HG02798 (cell line): ENCODE results near the gene HSP90AB1.

Experiments
- ATAC-seq: cut with Tn5 transposase; IDR thresholded peaks from one replicate; pipeline ENCODE4 v1.9.1; 2021; ENCODE audit warnings: mild to moderate bottlenecking; ENCODE audit not compliant: unreplicated experiment, poor library complexity

The HSP90AB1 gene

DNA sequence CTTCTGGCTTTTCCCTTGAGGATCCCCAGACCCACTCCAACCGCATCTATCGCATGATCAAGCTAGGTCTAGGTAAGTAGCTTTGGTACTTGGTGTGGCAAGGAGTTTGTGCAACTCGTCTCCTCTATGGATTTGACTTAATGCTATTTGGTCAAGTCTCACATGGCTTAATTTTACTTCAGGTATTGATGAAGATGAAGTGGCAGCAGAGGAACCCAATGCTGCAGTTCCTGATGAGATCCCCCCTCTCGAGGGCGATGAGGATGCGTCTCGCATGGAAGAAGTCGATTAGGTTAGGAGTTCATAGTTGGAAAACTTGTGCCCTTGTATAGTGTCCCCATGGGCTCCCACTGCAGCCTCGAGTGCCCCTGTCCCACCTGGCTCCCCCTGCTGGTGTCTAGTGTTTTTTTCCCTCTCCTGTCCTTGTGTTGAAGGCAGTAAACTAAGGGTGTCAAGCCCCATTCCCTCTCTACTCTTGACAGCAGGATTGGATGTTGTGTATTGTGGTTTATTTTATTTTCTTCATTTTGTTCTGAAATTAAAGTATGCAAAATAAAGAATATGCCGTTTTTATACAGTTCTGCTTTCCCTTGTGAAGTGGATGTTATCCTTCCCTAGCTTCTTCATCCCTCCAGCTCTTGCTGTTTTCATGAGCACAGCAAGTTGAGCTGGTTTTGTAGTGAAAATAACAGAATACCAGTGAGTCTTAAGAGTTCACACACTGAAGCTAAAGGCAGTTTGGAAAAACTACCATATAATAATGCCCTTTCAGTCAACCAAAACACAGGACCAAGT, 6.6 kb downstream of the HSP90AB1 start:
- ATAC-seq: no peak

DNA sequence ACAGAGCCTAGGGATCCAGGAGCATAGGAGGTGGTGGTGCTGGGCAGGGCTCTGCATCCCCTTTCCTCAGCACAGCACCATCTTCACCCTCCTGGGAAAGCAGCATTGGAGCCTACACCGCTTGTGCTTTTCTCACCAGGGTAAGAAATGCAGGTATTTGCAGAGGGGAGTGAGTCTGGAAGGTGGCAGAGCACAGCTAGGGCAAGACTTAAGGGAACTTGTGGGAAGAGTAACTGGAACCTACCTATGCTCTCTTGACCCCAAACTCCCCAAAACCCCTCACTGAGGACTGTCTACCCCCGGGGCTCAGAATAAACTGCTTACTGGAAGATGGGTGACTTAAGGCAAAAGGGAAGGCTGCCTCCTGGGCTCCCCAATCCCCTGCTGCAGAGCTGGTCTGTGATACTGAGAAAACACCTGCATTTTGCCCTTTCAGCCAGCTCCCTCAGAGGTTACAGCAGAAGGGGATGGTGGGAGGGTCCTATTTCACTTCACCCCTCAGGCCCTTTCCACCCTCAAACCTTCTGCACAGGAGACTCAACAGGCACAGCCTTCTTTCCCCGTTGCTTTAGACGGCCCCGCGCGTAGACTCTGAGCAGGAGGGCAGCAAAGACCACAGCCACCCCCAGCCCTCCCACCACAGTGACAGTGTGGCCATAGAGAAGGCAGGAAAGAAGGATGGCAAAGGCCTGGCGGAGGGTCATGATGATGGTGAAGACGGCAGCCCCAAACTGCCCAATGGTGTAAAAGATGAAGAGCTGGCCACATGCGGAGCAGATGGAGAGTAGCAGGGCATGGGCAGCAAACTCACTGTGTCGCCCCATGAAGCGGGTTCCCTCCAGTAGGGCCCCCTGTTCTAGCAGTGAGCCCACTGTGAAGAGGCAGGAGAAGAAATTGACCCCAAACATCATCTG, 7.5 kb downstream of the HSP90AB1 start:
- no peak for ATAC-seq

DNA sequence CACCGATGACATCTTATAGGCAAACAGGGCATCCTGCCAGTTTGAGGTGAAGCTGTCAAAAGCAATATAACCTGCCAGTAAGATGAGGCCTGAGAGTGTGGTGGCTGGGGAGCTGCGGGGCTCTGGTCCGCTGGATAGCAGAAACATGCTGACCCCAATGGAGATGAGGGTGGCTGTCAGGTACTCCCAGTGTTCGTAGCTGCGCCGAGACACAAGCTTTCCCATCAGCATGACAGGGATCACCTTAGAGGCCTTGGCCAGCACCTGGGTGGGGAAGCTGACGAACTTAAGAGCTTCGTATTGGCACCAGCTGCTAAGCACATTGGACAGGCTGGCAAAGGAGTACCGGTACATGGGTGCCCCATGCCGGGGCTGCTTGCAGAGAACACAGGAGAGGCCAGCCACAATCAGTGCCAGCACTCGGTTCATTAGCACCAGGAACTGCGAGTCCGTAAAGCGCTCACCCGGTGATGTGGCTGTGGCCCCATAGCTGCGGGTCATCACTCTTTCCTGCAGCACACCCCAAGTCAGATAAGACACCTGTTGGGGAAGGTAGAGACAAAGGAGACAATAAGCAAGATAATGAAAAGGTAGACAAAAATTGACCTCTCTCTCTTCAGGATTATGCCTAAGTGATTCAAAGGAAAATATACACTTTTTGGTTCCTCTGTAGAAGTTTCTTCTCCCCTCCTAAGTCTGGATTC, 8.4 kb downstream of the HSP90AB1 start:
- no peak for ATAC-seq

DNA sequence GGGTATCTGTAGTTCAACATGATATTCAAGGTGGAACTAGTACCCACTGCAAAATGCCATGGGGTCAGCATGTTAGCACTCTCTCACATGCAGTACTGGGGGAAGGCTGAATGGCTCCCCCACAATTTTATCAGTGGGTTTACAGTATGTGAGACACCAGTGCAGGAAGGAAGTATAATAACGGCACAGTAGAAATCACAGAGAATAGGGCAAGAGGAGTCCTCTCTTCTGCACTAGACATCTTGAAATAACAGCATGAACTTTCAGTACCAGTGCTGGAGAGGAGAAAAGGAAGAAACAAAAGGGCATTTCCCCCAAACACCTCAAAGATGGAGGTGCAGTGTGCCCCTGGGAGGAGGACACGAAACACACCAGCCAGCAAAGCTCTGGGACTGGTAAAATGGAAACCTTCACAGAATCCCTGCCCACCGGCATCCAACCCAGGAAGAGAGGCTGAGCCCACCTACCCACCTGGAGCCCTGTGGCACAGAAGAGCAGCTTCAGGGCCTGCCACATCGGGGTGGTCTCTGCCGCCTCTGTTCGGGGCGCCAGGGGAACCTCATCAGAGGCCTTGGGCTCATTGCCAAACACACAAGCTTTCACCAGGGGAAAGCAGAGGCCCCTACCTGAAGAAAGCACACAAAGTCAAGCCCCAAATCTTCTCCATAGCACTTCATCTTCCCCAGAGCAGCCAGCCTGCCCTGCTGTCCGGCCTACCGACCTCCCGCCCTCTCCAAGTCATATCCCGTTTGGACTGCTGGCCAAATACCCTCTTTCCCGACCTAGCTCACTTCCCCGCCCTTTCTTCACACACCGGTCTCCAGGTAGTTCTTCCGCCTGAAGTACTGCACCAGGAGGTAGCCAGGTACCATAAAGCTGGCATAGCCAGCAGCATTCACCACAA, 9.2 kb downstream of the HSP90AB1 start:
- ATAC-seq: no peak

DNA sequence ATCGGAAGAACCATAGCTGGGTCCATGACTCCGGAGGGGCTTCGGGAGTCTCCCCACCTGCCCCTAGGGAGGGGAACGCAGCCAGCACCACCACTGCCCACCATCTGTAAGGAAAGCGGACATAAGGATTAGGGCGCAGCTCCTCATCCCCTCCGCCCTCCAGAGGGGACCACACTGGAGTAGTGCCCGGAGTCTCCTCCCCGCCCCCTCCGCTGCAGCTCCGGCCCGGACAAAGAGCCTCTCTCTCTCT, 9.8 kb downstream of the HSP90AB1 start:
- no peak for ATAC-seq

DNA sequence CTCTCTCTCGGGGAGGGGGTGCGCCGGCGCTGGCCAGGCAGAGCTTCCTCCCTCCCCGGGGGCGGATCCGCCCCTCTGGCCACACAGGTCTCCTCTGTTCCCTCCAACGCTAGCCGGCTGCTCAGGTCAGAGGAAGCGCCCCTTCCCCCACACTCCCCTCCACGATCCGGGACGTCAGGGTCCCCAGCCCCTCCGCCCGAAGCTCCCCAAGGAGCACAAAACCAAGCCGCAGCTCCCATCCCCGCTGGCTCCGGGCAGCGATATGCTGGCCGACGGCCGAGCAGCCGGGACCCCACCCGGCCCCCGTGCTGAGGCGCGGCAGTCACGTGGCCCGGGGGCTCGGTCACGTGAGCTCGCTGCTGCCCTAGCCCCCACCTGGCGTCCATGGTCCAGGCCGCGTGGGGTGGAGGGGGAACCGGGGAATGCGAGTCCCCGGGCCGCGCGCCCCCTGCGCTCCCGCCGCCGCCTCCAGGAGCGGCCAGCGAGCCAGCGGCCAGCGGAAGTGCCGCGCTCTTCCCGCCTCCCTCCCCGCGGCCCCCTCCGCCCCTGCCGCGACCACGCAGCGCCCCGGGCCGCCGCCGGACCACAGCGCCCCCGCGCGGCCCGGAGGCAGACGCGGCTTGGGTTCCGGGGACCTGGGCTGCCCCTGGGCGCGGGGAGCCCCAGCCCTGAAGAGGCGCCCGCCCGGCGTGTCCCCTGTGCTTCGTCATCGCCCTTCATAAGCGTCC, 10.3 kb downstream of the HSP90AB1 start, which contains the start of gene SLC35B2:
Gene SLC35B2, minus strand, starts transcription at position 504 of the 728 bp plus-strand sequence. Its CDS starts 118 bp downstream, at position 386.
- peak; percentile 59 for ATAC-seq

DNA sequence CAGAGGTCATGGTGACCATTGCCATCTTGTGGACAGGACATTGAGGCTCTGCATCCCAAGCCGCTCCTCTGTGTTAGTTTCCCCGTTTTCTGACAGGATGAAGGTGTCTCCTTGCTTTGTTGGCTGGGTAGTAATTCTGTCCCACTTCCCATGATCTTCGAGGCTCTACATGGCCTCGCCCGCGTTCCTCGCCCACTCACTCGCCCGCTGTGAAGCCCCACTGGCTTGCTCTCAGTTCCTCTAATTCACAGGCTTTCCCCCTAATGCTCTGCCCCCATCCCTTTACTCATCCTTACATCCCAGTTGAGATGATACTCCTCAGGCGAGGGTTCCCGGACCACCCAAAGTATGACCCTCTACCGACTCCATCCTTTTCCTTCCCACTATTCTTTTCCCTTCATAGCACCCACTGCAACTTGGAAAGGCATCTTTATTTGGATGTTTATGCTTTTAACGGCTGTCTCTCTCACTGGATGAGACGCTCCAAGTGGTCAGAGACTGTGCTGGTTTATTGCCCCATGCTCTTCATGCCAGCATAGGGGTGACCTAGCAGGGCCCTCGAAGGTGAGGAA, 10.9 kb downstream of the HSP90AB1 start:
- ATAC-seq: peak; percentile 9

DNA sequence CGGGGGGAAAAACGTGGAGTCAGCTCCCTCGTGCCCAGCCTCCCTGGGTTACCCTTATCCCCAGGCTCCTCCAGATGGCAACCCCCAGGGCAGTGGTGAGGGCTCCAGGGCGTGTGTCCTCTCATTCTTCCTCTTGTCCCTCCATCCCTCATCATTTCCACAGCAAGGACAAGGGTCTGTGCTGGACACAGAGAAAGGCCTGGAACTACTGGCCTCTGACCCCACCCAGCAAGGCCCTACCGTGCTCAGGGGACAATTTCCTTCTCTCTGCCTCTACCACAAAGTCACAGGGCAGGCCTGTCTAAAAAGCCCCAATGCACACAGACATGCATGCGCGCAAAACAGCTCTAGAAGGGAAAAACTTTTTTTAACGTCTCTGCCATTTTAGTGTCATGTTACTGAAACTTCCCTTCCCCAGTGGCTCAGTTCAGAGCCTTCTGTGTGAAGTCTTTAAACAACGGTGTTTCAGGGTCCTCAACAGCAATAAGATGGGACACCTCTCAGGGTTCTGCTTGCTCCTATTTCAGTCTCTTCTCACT, 11.5 kb downstream of the HSP90AB1 start:
- ATAC-seq: no peak

DNA sequence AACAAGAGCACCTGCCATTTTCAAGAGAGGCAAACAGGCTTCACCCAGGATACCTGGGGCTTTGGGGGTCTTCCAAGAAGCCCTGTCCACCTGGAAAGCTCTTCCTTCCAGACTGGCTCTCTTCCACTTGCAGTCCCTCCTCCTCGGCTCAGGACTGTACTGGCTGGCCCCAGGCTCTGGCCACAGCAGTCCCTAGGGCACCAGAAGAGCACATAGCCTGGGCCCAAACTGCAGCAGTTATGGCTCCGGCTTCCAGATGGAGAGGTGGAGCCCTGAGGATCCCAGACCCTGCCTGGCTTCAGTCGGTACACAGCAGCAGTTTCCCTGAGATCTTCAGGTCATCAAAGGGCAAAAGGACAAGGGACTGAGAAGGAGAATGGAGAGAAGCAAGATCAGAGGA, 12.0 kb downstream of the HSP90AB1 start:
- ATAC-seq: no peak

DNA sequence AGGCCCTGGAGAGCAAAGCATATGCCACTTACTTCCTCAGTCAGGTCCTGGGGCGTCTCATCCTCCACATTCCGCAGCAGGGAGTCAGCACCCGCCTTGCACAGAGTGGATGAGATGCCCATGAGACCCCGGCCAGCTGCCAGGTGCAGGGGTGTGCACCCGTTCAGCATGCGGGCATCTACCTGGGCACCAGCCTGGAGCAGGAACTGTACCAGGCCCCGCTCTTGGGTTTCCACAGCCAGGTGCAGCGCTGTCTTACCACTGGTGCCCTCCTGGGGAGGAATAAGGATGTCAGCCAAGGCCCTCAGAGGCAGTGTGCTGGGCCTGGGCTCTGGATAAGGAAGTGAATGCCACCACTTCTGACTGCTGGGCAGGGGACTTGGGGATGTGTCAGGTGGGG, 13.1 kb downstream of the HSP90AB1 start:
- ATAC-seq: no peak

DNA sequence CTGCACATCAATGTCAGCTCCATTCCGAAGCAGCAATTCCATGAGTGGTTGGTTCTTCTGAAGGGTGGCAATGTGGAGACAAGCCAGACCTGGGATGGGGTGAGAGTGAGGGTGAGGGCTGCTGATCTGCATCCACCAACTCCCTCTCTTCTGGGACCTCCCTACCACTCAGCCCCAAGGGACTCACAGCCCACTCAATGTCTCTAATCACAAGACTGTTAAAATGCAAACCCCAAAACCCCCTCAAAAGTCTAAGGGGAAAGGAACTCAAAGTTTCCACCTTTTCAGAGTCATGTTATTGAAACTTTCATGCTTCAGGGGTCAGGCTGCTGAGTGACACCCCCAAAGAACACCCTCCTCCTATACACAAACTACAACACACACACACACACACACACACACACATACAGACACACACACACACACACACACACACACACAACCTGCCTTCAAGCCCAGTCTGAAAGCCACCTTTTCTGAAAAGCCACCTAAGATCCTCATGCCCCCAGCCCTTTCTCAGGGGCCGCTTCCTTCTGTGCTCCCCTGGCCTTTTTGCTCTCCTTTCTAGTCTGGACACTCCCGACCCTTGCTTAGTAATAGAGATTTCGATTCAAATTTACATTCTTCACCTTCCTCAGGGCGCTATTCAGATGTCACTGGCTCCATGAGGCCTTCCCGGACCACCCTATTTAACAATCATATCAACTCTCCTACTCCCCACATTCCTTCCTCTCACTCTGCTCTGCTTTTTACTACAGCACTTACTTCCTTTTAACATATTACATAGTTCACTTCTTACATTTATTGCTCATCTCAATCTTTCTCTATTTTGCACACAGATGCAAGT, 13.8 kb downstream of the HSP90AB1 start:
- no peak for ATAC-seq

DNA sequence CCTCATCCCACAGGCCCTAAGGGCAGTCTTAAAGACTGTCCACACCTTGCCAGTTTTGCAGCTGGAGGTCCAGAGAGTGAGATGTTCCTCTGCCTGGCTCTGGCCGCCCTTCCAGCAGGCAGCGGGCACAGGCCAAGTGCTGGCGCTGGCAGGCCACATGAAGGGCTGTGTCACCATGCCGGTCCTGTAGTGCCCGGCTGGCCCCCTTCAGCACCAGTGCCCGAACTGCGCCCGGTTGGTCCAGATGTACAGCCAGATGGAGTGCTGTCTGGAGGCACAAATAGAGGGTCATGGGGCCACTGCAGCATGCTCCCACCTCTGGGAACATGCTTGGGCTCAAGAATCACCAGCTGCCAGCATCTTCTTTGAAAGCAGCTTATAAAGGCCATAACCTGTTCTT, 14.7 kb downstream of the HSP90AB1 start:
- no peak for ATAC-seq

DNA sequence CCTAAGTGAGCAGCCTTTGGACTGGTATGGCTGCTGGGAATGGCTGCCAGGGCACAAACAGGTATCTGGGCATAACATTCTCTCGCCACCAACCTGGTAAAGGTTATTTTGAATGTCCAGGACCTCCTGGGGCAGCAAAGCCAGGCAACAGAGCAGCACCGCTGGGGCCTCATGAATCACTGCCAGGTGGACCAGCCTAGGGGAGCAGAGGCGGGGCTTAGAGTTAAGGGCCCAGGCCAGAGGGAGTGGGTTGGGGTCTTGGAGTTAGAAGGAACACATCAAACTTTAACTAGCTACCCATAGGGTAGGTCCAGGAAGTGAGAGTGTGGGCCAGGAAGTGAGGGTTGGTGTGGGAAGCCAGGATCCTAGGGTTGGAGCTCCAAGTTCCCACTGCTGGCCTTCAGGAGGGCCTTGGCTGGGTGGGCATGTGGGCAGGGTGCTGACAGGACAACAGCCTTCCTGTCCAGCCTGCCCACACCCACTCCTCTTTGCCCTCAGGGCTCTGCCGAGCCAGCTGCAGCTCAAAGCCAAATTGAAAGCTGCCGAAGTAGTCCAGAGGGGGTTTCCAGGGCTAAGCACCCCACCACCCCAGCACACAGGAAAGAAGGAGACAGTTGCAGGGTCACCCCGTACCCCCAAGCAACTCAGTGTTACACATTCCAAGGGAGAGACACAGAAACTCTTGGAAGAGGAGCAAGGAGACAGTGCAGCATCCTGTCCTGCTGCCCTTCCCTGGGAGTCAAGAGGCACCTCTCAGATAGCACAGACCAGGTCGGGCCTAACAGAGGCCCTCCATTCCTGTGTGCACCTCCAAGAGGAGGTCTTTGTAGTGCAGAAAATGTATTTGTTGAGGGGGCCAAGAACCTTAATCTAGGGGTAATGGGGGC, 15.8 kb downstream of the HSP90AB1 start:
- ATAC-seq: no peak

DNA sequence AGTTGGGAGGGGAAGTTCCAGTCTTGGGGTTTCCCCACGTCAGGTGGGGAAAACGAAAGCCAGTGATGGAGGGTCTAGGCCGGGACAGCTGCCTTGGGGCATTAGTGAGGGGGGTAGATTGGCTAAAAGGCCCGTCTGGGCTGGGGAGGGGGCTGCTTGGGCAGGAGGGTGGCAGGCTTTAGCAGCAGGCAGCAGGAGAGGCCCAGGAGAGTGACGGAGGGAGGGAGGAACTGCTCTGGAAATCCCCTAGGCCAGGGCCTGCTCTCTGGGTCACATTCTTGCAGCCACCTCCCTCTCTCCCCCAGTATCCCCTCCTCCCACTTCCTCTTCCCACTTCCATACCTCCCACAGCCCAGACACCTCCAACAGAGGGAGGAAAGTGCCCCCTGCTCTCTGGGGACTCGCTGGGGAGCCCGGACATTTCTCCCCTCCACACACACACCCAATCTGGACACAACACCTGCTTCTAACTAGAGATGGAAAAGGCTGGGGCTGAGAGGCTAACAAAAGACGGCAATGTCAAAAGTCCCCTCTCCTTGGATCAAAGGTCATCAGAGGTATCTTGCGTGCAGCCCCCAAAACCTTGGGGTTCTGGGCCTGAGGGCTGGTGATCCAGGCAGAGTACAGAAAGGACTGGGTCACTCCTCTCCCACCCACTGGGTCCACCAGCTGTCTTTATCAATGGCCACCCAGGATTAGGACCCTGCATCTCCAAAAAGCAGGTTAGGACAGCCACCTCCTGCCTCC, 16.6 kb downstream of the HSP90AB1 start:
- no peak for ATAC-seq

DNA sequence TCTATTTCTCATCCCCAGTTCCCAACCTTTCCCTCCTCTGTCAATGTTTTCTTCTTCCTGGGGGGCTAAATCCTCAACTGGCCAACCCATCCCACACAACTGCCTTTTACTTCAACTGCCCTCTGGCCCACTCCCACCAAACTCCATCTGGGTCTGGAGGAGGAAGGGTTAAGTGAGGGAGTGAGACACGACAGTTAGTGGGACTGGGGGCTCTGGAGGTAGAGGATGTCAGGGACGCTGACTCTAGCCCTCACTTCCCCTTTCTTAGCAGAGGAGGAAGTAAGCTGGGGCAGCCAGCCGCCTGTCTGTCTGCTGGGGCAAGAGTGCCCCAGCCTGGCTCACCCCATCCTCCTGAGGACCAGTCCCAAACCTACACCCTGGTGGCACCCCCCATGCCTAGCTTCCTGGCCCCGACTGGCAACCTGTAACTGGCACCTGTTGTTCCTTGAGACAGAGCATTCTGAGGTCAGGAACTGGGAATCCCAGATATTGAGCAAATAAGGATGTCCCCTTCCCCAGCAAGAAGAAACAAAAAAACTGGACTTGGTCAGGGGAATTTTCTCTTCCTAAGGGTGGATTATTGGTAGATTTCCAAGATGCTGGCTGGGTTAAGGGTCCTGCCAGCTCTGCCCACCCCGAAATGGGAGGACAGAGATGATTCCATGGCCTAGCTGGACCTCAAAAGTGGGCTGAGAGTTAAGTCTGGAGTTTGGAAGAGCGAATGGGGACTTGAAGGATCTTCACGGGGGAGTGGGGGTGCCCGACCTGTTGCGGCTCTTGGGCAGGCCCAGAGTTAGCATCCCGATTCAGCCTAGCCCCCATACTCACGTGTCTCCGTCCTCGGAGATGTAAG, 17.5 kb downstream of the HSP90AB1 start:
- peak; percentile 25 for ATAC-seq
